Fibroblast of skin of scalp (primary cell): ENCODE results near the gene PISD. TPM values are rescaled to one million over a fixed set of nuclear protein-coding genes. Genes with fewer than 3 reads are reported as not detected.
"Not testable (repeated sequence)": the region's sequence is repeated elsewhere in the genome, so short reads cannot be mapped to it uniquely, and the experiment has no call there.

ENCODE experiments used
- DNase-seq: peaks from one replicate; pipeline ENCODE4 v3.0.0-alpha.2; 2013
- polyA plus RNA-seq, 2 experiments: library from polyadenylated mRNA; unstranded; fragments of 120-200 nt; gene quantifications; one replicate each; pipeline ENCODE4 v1.2.1, GENCODE V29; 2013; ENCODE audit not compliant: insufficient read length in 2 of 2

The PISD gene
- 17.9 TPM for polyA plus RNA-seq (2013, experiment 1 of 2; ENCODE audit: insufficient read length)
- 15.7 TPM for polyA plus RNA-seq (2013, experiment 2 of 2; ENCODE audit: insufficient read length)

GRCh38 chr22:31661851-31662667 is at the start of gene PISD:
PISD (minus strand) TSS chr22:31662215; CDS start chr22:31662208, 7 bp downstream.
- peak; percentile 94 for DNase-seq

- peak; percentile 22 for DNase-seq
Measured at GRCh38 chr22:31711226-31711625, 49.2 kb upstream of the PISD start.

- DNase-seq, result no peak
Measured at GRCh38 chr22:31707519-31707918, 45.5 kb upstream of the PISD start.

GRCh38 chr22:31695423-31695822 is 33.4 kb upstream of the PISD start:
- no peak for DNase-seq

GRCh38 chr22:31694046-31694445 is 32.0 kb upstream of the PISD start:
- not testable (repeated sequence) for DNase-seq

- peak; percentile 83 for DNase-seq
Measured at GRCh38 chr22:31692186-31692886, 30.3 kb upstream of the PISD start.

GRCh38 chr22:31691408-31691807 is 29.4 kb upstream of the PISD start:
- no peak for DNase-seq

GRCh38 chr22:31683181-31684105 is 21.4 kb upstream of the PISD start:
- peak; percentile 15 for DNase-seq

- DNase-seq, result no peak
Measured at GRCh38 chr22:31682751-31683150, 20.7 kb upstream of the PISD start.

- DNase-seq, result peak; percentile 58
Measured at GRCh38 chr22:31681349-31682345, 19.6 kb upstream of the PISD start.

- peak; percentile 78 for DNase-seq
Measured at GRCh38 chr22:31680861-31681341, 18.9 kb upstream of the PISD start.

GRCh38 chr22:31678748-31679147 is 16.7 kb upstream of the PISD start:
- no peak for DNase-seq

- peak; percentile 89 for DNase-seq
Measured at GRCh38 chr22:31676700-31677099, 14.7 kb upstream of the PISD start.

GRCh38 chr22:31674219-31674618 is 12.2 kb upstream of the PISD start:
- DNase-seq, result not testable (repeated sequence)

- DNase-seq, result not testable (repeated sequence)
Measured at GRCh38 chr22:31668849-31669248, 6.8 kb upstream of the PISD start.

- DNase-seq, result no peak
Measured at GRCh38 chr22:31662668-31663037, 638 bp upstream of the PISD start.

GRCh38 chr22:31660860-31661341 is 1.1 kb downstream of the PISD start:
- peak; percentile 55 for DNase-seq

GRCh38 chr22:31659246-31659645 is 2.8 kb downstream of the PISD start:
- DNase-seq, result no peak

- no peak for DNase-seq
Measured at GRCh38 chr22:31654408-31654807, 7.6 kb downstream of the PISD start.

GRCh38 chr22:31653944-31654343 is 8.1 kb downstream of the PISD start:
- DNase-seq, result no peak
